HEK293 (cell line): Measurements from ENCODE around the gene RAB10.

Source experiments
- KLF16 ChIP-seq: fragments of 450-650 bp; formaldehyde crosslinking; IDR thresholded peaks from 2 replicates; pipeline ENCODE4 v1.5.1; 2017; ENCODE audit warnings: missing biosample characterization, missing genetic modification characterization
- MZF1 ChIP-seq: fragments of 450-650 bp; formaldehyde crosslinking; IDR thresholded peaks from 2 replicates; pipeline ENCODE4 v1.5.1; 2017; ENCODE audit warnings: missing biosample characterization, missing genetic modification characterization, borderline replicate concordance
- OSR2 ChIP-seq: fragments of 450-650 bp; formaldehyde crosslinking; IDR thresholded peaks from 2 replicates; pipeline ENCODE4 v1.5.1; 2016; ENCODE audit warnings: missing biosample characterization, missing genetic modification characterization
- TRIM28 ChIP-seq: IDR thresholded peaks from 2 replicates; pipeline ENCODE4 v1.6.1; 2011; ENCODE audit warnings: low read length, control low read depth, borderline replicate concordance
- ZBTB1 ChIP-seq: fragments of 450-650 bp; formaldehyde crosslinking; IDR thresholded peaks from 2 replicates; pipeline ENCODE4 v1.5.1; 2016; ENCODE audit warnings: missing biosample characterization, missing genetic modification characterization
- ZBTB49 ChIP-seq: fragments of 450-650 bp; formaldehyde crosslinking; IDR thresholded peaks from 2 replicates; pipeline ENCODE4 v1.5.1; 2016; ENCODE audit warnings: missing biosample characterization, missing genetic modification characterization, low read depth
- ZEB2 ChIP-seq: fragments of 450-650 bp; formaldehyde crosslinking; IDR thresholded peaks from 2 replicates; pipeline ENCODE4 v1.5.1; 2016; ENCODE audit warnings: missing biosample characterization, missing genetic modification characterization
- ZNF10 ChIP-seq: fragments of 450-650 bp; formaldehyde crosslinking; IDR thresholded peaks from 2 replicates; pipeline ENCODE4 v1.5.1; 2017; ENCODE audit warnings: missing biosample characterization, missing genetic modification characterization
- ZNF138 ChIP-seq: fragments of 450-650 bp; formaldehyde crosslinking; IDR thresholded peaks from 2 replicates; pipeline ENCODE4 v1.5.1; 2016; ENCODE audit warnings: missing biosample characterization, missing genetic modification characterization, borderline replicate concordance
- ZNF2 ChIP-seq: fragments of 450-650 bp; formaldehyde crosslinking; IDR thresholded peaks from 2 replicates; pipeline ENCODE4 v1.5.1; 2016; ENCODE audit warnings: missing biosample characterization, missing genetic modification characterization
- ZNF24 ChIP-seq: fragments of 450-650 bp; formaldehyde crosslinking; IDR thresholded peaks from 2 replicates; pipeline ENCODE4 v1.5.1; 2016; ENCODE audit warnings: missing biosample characterization, missing genetic modification characterization
- ZNF302 ChIP-seq: fragments of 450-650 bp; formaldehyde crosslinking; IDR thresholded peaks from 2 replicates; pipeline ENCODE4 v1.5.1; 2016; ENCODE audit warnings: missing biosample characterization, missing genetic modification characterization, low read depth
- ZNF354C ChIP-seq: fragments of 450-650 bp; formaldehyde crosslinking; IDR thresholded peaks from 2 replicates; pipeline ENCODE4 v1.5.1; 2016; ENCODE audit warnings: missing biosample characterization, missing genetic modification characterization, low read depth, borderline replicate concordance
- ZNF366 ChIP-seq: fragments of 450-650 bp; formaldehyde crosslinking; conservative IDR thresholded peaks from 2 replicates; pipeline ENCODE4 v1.5.1; 2016; ENCODE audit warnings: missing biosample characterization, missing genetic modification characterization
- ZNF449 ChIP-seq: fragments of 450-650 bp; formaldehyde crosslinking; IDR thresholded peaks from 2 replicates; pipeline ENCODE4 v1.5.1; 2017; ENCODE audit warnings: missing biosample characterization, mild to moderate bottlenecking, missing genetic modification characterization, moderate library complexity
- ZNF48 ChIP-seq: fragments of 450-650 bp; formaldehyde crosslinking; IDR thresholded peaks from 2 replicates; pipeline ENCODE4 v1.5.1; 2016; ENCODE audit warnings: missing biosample characterization, missing genetic modification characterization
- ZNF514 ChIP-seq: fragments of 450-650 bp; formaldehyde crosslinking; IDR thresholded peaks from 2 replicates; pipeline ENCODE4 v1.5.1; 2016; ENCODE audit warnings: missing biosample characterization, missing genetic modification characterization
- ZNF549 ChIP-seq: fragments of 450-650 bp; IDR thresholded peaks from 2 replicates; pipeline ENCODE4 v1.5.1; 2018; ENCODE audit warnings: missing biosample characterization, missing genetic modification characterization, mild to moderate bottlenecking, inconsistent platforms, moderate library complexity
- ZNF571 ChIP-seq: fragments of 450-650 bp; formaldehyde crosslinking; IDR thresholded peaks from 2 replicates; pipeline ENCODE4 v1.5.0; 2017; ENCODE audit warnings: missing biosample characterization, missing genetic modification characterization
- ZNF600 ChIP-seq: fragments of 450-650 bp; formaldehyde crosslinking; IDR thresholded peaks from 2 replicates; pipeline ENCODE4 v1.5.1; 2016; ENCODE audit warnings: missing biosample characterization, missing genetic modification characterization
- ZNF626 ChIP-seq: fragments of 450-650 bp; sonication (Bioruptor Pico); formaldehyde crosslinking; IDR thresholded peaks from 2 replicates; pipeline ENCODE4 v1.5.1; 2018; ENCODE audit warnings: missing biosample characterization, missing genetic modification characterization, inconsistent platforms
- ZNF747 ChIP-seq: fragments of 450-650 bp; formaldehyde crosslinking; IDR thresholded peaks from 2 replicates; pipeline ENCODE4 v1.5.1; 2016; ENCODE audit warnings: missing biosample characterization, missing genetic modification characterization
- ZNF776 ChIP-seq: fragments of 450-650 bp; formaldehyde crosslinking; IDR thresholded peaks from 2 replicates; pipeline ENCODE4 v1.5.0; 2017; ENCODE audit warnings: missing biosample characterization, missing genetic modification characterization, borderline replicate concordance
- ZSCAN30 ChIP-seq: fragments of 450-650 bp; IDR thresholded peaks from 2 replicates; pipeline ENCODE4 v1.5.1; 2018; ENCODE audit warnings: missing biosample characterization, mild to moderate bottlenecking, missing genetic modification characterization, moderate library complexity
- TF ChIP-seq, protein P1 (sequence below): fragments of 450-650 bp; formaldehyde crosslinking; IDR thresholded peaks from 2 replicates; pipeline ENCODE4 v1.5.1; 2016; ENCODE audit warnings: missing biosample characterization, missing genetic modification characterization
- TF ChIP-seq, protein P2 (sequence below): fragments of 450-650 bp; formaldehyde crosslinking; IDR thresholded peaks from 2 replicates; pipeline ENCODE4 v1.5.1; 2016; ENCODE audit warnings: missing biosample characterization, missing genetic modification characterization
- TF ChIP-seq, protein P3 (sequence below): fragments of 450-650 bp; formaldehyde crosslinking; IDR thresholded peaks from 2 replicates; pipeline ENCODE4 v1.5.1; 2016; ENCODE audit warnings: missing biosample characterization, missing genetic modification characterization

Gene RAB10

GRCh38 chr2:26033818-26034636 is at the start of gene RAB10 (continued):
- TF ChIP-seq, protein P1, sequence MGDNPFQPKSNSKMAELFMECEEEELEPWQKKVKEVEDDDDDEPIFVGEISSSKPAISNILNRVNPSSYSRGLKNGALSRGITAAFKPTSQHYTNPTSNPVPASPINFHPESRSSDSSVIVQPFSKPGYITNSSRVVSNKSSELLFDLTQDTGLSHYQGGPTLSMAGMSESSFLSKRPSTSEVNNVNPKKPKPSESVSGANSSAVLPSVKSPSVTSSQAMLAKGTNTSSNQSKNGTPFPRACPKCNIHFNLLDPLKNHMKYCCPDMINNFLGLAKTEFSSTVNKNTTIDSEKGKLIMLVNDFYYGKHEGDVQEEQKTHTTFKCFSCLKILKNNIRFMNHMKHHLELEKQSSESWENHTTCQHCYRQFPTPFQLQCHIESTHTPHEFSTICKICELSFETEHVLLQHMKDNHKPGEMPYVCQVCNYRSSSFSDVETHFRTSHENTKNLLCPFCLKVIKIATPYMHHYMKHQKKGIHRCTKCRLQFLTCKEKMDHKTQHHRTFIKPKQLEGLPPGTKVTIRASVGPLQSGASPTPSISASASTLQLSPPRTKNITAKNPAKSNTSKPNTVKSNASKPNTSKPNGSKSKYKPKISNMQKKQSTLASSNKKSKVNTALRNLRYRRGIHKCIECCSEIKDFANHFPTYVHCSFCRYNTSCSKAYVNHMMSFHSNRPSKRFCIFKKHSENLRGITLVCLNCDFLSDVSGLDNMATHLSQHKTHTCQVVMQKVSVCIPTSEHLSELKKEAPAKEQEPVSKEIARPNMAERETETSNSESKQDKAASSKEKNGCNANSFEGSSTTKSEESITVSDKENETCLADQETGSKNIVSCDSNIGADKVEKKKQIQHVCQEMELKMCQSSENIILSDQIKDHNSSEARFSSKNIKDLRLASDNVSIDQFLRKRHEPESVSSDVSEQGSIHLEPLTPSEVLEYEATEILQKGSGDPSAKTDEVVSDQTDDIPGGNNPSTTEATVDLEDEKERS (tag by site-specific recombination): no peak
- TF ChIP-seq ZNF354C (tag by site-specific recombination) (no peak), ZBTB49 (tag by site-specific recombination) (no peak), ZNF571 (tag by site-specific recombination) (no peak), ZNF48 (tag by site-specific recombination) (no peak), ZNF549 (tag by site-specific recombination) (no peak), ZNF24 (tag by site-specific recombination) (peak; percentile 76; the same call in 1 of the 2 replicates), ZEB2 (peak; percentile 88), ZNF10 (tag by site-specific recombination) (no peak), ZSCAN30 (tag by site-specific recombination) (peak; percentile 81; the same call in 1 of the 2 replicates), ZNF366 (no peak), ZNF138 (tag by site-specific recombination) (no peak), OSR2 (tag by site-specific recombination) (no peak), ZNF626 (no peak), ZNF747 (tag by site-specific recombination) (no peak), ZNF514 (tag by site-specific recombination) (no peak), ZNF302 (tag by site-specific recombination) (no peak), ZNF2 (tag by site-specific recombination) (peak; percentile 82), ZNF776 (tag by site-specific recombination) (no peak), ZNF449 (tag by site-specific recombination) (0 out of 2 replicates have a peak, but pooled peaks have one; percentile 22), ZBTB1 (tag by site-specific recombination) (no peak), TRIM28 (no peak), ZNF600 (peak; percentile 60), MZF1 (tag by site-specific recombination) (no peak; the same call in 1 of the 2 replicates), KLF16 (tag by site-specific recombination) (peak; percentile 72)
- TF ChIP-seq, protein P2, sequence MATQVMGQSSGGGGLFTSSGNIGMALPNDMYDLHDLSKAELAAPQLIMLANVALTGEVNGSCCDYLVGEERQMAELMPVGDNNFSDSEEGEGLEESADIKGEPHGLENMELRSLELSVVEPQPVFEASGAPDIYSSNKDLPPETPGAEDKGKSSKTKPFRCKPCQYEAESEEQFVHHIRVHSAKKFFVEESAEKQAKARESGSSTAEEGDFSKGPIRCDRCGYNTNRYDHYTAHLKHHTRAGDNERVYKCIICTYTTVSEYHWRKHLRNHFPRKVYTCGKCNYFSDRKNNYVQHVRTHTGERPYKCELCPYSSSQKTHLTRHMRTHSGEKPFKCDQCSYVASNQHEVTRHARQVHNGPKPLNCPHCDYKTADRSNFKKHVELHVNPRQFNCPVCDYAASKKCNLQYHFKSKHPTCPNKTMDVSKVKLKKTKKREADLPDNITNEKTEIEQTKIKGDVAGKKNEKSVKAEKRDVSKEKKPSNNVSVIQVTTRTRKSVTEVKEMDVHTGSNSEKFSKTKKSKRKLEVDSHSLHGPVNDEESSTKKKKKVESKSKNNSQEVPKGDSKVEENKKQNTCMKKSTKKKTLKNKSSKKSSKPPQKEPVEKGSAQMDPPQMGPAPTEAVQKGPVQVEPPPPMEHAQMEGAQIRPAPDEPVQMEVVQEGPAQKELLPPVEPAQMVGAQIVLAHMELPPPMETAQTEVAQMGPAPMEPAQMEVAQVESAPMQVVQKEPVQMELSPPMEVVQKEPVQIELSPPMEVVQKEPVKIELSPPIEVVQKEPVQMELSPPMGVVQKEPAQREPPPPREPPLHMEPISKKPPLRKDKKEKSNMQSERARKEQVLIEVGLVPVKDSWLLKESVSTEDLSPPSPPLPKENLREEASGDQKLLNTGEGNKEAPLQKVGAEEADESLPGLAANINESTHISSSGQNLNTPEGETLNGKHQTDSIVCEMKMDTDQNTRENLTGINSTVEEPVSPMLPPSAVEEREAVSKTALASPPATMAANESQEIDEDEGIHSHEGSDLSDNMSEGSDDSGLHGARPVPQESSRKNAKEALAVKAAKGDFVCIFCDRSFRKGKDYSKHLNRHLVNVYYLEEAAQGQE (tag by site-specific recombination): 0 out of 2 replicates have a peak, but pooled peaks have one; percentile 22
- TF ChIP-seq, protein P3, sequence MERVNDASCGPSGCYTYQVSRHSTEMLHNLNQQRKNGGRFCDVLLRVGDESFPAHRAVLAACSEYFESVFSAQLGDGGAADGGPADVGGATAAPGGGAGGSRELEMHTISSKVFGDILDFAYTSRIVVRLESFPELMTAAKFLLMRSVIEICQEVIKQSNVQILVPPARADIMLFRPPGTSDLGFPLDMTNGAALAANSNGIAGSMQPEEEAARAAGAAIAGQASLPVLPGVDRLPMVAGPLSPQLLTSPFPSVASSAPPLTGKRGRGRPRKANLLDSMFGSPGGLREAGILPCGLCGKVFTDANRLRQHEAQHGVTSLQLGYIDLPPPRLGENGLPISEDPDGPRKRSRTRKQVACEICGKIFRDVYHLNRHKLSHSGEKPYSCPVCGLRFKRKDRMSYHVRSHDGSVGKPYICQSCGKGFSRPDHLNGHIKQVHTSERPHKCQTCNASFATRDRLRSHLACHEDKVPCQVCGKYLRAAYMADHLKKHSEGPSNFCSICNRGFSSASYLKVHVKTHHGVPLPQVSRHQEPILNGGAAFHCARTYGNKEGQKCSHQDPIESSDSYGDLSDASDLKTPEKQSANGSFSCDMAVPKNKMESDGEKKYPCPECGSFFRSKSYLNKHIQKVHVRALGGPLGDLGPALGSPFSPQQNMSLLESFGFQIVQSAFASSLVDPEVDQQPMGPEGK (tag by site-specific recombination): peak; percentile 60
